Activated effector memory CD4-positive, alpha-beta T cell treated with Interleukin-2 at 50 U/mL for 16 hours (primary cell): Measurements from ENCODE around the gene FAM184B.

Experiments
- DNase-seq: peaks from one replicate; pipeline ENCODE4 v3.0.0-alpha.2; 2020

The FAM184B gene

DNA sequence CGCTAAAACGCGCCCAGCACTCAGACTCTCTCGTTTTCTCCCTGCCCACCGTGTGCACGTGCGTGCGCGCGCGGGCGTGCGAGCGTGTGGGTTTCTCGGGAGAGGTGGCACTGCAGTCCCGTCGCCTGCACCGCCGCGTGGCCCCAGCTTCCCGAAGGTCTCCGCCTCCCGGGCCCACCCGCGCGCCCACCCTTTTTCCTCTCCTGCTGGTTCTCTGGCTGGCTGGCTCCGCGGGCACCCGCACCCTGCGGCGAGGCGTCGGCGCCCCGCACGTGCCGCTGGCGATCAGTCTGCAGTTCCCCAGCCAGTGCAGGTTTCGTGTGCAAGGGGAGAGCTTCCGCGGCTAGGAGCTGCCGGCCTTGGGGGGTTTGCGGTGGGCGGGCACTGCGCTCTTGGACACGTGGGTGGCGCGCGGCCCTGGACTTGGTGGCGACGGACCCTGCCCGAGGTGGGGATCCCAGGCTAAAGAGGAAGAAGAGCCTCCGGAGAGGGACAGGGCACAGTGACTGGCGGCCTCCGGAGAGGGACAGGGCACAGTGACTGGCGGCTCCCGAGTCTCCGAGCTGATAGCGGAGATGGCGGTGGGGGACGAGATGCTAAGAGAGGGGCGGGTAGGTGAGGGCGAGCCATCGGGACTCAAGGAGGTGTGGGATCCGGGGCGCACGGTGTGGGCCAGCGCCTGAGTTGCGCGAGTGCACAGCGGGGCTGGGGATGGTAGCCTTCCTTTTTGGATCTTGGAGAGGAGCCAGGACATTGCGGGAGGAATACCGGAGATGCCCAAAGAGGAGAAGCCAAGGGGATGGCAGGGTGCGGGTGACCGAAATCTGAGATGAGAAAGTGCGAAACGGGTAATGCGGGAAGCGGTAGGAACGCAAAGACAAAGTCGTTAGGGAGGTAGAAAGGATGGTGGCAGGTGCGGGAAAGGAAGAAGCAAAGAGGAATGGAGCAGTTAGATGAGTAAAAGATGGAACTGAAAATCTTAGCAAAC is at the start of gene FAM184B:
TSS of gene FAM184B (minus strand) at position 322 of the 988 bp plus-strand sequence. CDS start 322 bp downstream, outside the sequence.
- no peak for DNase-seq

DNA sequence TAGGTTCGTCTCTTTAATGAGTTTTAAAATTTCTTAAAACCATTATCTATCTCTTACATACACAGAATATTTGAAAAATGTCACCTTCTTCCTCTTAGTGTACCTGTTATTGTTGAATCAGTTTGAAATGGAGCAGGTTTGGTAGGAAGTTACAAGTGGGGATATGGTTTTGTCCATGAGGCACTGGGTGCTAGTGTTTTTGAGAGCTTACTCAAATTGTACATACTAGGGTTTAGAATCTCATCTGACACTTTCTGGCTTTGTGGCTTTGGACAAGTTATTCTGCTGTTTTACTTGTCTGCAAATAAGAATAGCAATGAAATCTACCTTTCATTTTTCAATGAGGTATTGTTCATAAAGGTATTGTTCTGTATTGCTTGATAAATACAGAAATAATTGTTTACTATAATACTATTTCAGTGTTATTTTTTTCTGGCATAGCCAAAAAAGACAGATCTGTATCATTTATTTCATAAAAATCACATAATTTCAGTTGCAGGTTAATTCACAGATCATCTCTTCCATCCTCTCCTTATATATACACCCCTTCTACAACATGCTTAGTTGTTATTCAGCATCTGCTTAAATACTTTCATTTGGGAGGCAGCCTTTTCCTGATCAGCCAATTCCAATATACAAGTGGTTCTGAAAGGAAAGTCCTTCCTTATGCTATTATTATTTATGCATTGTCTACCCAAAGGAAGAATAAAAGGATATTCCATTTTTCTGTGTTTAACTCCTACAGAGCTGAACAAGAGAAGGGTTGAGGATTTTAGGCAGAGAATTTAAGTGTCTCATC is 42.6 kb upstream of the FAM184B start:
- no peak for DNase-seq

DNA sequence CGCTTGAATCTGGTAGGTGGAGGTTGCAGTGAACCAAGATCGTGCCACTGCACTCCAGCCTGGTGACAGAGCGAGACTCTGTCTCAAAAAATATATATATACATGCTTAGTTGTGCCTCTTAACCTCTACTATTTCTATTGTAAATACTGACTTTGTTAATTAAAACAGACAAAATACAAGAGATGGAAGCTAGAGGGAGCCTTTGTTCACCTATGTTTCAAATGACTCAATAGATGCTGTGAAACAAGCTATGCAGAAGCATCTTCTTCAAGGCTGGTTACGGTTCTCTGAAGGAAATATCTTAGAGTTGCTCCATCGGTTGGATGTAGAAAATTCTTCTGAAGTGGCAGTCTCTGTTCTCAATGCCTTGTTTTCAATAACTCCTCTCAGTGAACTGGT is 35.6 kb upstream of the FAM184B start:
- DNase-seq, result no peak

DNA sequence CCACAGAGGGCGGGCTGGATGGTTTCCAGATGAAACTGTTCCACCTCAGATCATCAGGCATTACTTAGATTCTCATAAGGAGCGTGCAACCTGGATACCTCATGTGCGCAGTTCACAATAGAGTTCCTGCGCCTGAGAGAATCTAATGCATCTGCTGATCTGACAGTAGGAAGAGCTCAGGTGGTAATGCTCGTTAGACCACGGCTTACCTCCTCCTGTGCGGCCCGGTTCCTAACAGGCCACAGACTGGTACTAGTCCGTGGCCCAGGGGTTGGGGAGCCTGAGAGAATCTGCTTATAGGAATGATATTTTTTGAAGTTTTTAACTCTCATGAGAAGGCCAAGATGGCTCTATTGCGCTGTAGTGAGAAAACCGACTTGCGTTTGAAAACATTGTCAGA is 34.7 kb upstream of the FAM184B start:
- DNase-seq, result no peak

DNA sequence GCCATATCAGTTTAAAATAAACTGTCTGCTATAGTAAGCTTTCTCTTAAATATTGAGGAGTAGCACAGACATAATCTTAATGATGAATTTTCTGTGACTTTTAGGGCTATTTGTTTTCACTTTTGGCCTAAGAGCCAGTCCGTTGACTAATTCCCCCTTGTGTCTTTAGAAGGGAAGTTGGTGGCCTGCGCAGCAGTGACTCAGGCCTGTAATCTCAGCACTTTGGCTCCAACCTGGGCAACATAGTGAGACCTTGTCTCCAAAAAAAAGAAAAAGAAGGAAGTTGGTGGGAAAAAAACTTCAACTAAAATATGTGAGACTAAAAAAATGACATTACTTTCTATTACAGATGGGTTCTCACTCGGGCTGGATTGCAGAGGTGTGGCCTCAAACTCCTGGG is 32.7 kb upstream of the FAM184B start:
- DNase-seq, result no peak

DNA sequence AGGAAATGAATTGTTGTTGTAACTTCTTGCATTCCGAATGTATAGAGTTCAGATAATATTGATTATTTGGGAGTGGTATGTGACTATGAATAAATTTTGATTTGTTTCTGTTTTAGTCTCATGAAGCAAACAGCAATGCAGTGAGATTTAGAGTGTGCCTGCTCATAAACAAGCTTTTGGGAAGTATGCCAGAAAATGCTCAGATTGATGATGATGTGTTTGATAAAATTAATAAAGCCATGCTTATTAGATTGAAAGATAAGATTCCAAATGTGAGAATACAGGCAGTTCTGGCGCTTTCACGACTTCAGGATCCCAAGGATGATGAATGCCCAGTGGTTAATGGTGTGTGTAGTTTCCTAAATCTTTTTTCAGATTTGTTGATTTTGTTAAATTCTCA is 31.4 kb upstream of the FAM184B start:
- no peak for DNase-seq

DNA sequence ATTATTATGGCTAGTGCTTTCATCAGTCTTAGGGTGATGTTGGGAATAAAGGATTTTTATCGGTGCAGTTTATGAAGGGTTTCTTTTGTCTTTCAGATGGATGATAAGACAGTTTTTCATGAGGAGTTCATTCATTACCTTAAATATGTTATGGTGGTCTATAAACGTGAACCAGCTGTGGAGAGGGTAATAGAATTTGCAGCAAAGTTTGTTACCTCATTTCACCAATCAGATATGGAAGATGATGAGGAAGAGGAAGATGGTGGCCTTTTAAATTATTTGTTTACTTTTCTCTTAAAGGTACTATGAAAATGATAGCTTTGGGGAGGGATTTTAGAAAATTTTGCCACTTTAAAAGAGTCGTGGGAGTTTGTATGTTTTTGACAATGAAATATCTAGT is 30.7 kb upstream of the FAM184B start:
- no peak for DNase-seq

DNA sequence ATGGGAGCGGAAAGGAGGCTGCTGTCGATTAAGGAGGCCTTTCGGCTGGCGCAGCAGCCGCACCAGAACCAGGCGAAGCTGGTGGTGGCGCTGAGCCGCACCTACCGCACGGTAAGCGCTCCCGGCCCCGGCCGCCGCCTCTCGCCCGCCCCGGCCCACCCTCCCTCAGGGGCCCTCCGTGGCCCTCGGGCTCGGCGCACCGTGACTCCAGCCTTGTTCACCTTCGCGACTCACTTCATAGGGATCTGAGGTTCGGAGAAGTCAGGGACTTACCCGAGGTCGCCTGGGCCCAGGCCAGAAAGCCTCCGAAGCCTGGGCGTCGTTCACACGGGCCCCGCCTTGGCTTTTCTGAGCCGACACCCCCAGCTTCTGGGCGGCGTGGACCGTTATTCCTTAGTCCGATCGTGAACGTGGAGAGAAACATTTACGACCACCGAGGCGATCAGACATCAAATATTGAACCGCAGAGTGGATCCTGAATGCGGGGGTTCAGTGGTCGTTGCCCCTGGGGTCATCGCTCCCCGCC is 29.7 kb upstream of the FAM184B start:
- no peak for DNase-seq

DNA sequence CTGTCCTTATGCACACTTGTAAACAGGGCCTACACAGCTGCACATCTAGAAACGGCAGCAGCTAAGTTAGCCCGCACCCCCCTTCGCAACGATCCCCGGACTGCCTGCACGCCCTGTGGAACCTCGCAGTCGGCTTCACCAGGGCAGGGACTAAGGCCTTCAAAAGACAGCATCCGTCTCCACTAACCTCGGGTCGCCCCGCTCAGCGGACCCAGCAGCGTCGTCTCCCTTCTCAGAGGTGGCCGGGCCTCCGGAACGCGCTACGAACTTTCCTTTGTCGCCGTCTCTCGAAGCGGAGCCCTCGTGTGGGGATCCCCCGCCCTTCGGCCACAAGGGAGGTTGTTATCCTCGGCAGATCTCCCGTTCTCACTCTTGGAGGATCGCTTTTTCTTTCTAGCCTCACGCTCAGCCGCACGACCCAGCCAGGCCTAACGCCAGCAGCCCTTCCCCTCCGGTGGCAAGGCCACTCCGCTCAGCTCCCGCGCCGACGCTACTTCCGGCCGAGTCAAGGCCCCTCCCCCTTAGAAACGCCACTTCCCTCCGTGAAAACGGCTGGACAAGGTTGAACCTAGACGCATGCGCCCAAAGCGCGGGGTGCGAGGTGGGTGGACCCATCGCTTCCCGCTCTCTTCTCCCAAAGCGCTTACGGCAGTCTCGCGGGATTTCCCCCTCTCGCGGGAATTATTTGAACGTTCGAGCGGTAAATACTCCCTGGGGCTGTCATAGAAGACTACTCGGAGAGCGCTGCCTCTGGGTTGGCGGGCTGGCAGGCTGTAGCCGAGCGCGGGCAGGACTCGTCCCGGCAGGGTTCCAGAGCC is 29.0 kb upstream of the FAM184B start, which contains the start of the genes DCAF16 and NCAPG:
TSS of gene DCAF16 (minus strand) at position 498 of the 818 bp plus-strand sequence. CDS start 6,616 bp downstream, outside the sequence.
TSS of gene NCAPG (plus strand) at position 720 of the 818 bp plus-strand sequence. CDS start 99 bp downstream, outside the sequence.
- DNase-seq, result peak; percentile 98

DNA sequence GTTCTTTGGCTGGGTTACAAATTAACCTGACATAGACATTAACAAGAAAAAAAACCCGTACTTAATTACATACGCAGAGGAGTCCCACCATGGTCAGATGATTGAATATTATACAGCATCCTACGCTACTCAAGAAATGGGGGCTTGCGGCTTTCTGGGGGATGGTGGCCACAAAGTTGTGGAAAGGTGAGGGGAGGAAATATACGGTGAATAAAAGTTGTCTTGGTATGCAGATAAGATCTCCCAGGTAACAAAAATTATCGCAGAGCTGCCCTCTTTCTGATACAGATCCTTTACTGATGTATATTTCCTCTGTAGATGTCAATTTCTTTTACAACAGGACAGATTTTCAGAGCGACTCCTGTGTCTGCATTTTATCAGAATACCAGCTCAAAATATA is 28.2 kb upstream of the FAM184B start:
- DNase-seq, result no peak

DNA sequence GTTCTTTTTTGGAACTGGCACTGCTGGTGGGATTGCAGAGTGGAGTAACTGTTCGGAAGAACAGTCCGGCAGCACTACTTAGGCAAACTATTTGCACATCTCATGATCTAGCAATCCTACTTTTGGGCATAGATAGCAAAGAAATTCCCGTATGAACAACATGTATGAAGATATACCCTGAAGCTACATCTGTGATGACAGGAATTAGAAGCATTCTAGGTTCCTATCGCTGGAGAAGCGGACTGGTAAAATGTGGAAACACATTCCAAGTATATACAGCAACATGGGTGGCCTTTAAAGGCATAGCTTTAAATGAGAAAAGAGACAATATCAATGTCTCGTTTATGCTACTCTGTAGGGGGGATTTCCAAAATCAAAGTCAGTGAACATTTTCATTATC is 26.0 kb upstream of the FAM184B start:
- no peak for DNase-seq

DNA sequence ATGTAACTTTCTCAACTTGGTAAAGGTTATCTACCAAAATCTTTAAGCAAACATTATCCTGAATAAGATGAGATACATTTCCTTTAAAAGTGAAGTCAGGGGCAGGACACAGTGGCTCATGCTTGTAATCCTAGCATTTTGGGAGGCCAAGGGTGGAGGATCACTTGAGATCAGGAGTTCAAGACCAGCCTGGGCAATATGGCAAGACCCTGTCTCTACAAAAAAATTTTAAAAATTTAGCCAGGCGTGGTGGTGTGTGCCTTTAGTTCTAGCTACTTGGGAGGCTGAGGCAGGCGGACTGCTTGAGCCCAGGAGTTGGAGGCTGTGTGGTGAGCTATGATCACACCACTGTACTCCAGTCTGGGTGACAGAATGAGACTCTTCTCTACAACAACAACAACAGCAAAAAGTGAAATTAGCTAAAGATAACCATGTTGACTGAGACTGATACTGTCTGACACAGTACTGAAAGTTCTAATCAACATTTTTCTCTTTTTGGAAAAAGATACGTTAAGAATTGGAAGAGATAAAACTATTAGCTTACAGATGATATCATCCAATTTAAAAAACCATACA is 24.2 kb upstream of the FAM184B start:
- DNase-seq, result no peak

DNA sequence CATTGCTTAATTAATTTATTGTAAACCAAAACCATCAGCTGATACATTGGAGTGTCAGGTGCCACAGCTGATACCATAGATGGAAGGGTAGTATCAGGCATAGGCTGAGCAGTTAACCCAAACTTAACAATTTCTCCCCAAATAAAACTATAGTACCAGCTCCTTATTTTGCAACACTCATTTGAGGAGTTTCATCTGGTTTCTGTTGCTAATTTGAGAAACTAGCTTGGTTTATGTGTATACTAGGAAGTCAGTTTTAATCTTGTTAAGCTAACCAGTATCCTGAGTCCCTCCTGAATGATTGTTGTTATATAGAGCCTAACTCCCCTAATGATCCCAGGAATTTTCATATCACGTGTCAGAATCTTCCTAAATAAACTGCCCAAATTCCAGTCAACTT is 16.4 kb upstream of the FAM184B start:
- no peak for DNase-seq

DNA sequence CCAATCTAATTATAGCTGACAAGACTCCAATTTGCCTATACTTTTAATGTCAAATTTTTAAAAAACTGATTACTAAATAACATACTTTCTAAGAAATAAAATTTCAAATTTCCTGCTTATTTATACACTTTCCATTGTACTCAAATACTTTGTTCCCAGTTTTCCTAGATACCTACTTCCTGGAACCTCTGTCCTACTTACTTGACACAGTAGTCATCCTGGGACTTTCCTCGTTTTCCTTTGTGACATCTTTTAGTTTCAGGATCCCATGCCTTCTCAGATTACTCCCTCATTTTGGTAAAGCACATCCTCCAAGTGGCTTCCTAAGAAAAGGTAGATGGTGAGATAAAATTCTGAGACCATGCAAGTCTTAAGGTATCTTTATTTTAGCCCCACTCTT is 13.3 kb upstream of the FAM184B start:
- DNase-seq, result no peak

DNA sequence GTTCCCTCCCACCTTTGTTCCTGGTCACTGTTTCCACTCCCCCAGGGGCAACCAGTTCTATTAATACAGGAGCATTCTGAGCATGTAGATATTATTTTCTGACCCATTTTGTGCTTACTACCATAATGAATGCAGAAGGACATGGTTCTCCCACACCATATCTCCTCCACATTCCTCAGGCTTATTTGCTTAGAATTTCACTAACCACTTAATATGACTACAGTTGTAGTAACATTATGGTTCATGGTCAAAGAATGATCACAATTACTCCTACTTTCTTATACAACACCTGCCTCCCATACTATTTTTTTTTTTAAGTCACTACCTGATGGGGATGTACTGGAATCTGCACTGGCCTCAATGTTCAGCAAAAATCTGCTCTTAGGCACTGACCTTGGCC is 7.5 kb upstream of the FAM184B start:
- no peak for DNase-seq

DNA sequence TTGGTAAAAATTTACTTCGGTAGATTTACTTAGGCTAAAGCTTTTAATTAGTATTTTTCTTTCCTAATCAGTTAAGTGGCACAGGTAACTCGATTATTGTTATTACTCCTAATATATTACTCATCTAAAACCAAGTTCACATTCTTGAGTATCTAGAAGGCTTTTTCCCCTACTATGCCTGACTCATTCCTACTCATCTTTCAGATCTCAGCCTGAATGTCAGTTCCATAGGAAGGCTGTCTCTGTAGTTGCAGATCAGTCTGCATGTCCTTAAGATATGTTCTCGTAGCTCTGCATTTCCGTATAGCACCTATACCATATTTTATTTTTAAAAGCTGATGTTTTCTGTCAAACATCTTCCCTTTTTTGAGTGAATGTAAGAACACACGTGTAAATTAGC is 5.9 kb upstream of the FAM184B start:
- no peak for DNase-seq

DNA sequence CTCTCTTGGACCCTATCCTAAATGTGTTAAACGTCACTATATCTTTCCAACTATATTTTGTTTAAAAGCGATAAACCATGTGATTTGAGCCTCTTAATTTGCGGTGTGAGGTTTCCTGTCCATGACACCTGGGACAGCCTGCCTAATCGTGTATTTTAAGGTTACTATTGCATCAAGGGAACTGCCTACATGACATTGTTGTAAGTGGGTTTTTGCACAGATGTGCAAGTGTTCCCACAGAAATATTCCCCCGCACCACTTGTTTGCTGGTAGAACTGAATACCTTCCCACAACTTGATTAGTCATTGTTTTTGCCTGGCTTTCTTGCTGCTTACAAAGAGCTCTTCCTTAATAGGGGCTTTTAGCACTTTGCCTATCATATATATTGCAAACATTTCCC is 5.1 kb upstream of the FAM184B start:
- no peak for DNase-seq

DNA sequence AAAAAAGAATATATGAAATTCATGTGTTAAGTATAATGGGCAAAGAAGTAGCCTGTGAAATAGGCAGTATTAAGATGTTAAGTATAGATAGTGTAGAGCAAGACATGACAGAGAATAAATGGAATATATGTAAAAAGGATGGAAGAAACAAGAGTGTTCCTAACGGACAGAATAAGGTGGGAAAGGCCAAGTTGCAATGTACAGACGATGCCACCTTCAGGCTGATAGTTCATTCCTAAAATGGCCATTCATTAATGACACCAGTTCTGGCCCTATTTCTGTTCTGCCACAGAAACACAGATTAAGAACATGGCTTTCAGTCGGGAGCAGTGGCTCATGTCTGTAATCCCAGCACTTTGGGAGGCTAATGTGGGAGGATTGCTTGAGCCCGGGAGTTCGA is 4.4 kb upstream of the FAM184B start:
- DNase-seq, result no peak

DNA sequence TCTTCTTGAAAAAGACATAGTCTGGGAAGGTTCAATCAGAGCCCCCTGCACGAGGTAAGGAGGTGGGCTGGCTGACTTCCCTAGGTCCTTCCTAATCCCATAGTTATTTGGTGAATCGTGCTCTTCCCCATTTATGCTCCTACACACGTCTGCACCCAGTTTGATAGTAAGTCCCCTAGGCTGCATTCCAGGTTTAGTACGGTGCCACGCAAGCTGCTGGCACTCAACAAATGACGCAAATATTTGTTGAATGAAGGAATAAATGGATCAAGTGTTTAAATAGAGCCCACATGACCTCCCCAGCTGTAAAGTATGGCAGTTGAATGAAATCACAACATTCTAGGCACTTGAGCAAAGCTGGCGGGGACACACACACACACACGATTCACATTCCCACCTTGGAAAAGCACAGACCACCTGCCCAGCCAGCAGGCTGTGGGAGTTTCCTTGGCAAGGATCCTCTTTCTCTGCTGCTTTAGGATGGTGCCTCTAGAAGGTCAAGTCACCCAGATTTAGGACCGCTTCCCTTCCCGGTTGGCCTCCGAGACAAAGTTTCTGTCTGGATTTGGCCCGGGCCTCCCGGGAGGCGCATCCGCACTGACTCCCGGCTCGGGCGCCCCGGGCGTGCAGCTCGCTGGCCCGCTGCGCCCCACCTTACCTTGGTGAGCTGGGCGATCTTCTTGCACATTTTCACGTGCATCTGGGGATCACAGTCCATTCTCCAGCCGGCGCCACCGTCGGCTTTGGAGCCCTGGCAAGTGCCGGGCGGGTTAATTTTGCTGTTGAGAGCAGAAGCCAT is 721 bp downstream of the FAM184B start:
- no peak for DNase-seq

DNA sequence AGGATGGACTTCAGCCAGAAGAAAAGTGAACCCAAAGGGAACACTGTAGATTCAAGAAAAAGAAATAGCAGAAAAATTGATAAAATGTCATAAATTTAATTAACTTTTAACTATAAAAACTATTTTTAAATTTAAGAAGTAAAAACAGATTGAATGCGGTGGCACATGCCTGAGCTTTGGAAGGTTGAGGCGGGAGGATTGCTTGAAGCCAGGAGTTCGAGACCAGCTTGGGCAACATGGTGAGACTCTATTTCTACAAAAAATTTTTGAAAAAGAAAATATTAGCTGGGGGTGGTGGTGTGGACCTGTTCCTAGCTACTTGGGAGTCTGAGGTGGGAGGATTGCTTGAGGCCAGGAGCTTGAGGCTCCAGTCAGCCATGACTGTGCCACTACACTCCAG is 3.0 kb downstream of the FAM184B start:
- DNase-seq, result no peak

DNA sequence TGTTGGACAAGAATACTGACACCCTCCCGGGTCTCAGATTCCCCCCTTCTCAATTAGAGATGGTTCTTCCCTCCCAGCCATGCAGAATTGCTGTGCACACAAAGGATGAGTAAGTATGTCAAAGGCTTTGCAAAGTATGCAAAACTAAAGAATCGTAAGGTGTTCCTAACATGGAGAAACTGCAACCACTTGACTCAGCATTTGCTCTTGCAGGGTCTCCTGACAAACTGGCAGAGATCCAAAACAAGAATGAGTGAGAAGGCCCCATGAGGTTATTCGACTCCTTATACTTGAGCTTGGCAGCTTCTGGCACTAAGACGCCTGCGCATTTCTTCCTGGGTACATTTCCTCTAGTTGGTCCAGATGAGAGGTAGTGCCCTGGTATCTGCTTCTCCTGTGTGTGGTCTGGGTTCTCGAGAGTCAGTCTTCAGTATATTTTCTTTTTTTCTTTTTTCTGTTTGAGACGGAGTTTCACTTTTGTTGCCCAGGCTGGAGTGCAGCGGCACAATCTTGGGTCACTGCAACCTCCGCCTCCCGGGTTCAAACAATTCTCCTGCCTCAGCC is 8.2 kb downstream of the FAM184B start:
- no peak for DNase-seq
